ENCODE measurements around the gene LSM4.
"Not testable (repeated sequence)": the region's sequence is repeated elsewhere in the genome, so short reads cannot be mapped to it uniquely, and the experiment has no call there.

LSM4 gene

GRCh38 chr19:18322759-18323460 lies at the start of gene LSM4:
TSS of gene LSM4 (minus strand) at chr19:18323076. CDS start at chr19:18323020, 56 bp downstream.
- DNase-seq = peak; percentile 98

GRCh38 chr19:18368504-18369222 lies 45.8 kb upstream of the LSM4 start:
- no peak for DNase-seq

GRCh38 chr19:18366021-18366435 lies 43.2 kb upstream of the LSM4 start:
- DNase-seq = no peak

- DNase-seq = peak; percentile 82
These were observed 42.1 kb upstream of the LSM4 start for GRCh38 chr19:18364826-18365528.

GRCh38 chr19:18364277-18364825 lies 41.5 kb upstream of the LSM4 start:
- not testable (repeated sequence) for DNase-seq

- no peak for DNase-seq
These were observed 40.9 kb upstream of the LSM4 start for GRCh38 chr19:18363787-18364186.

- no peak for DNase-seq
These were observed 40.2 kb upstream of the LSM4 start for GRCh38 chr19:18362934-18363542.

GRCh38 chr19:18361646-18362045 lies 38.8 kb upstream of the LSM4 start:
- DNase-seq = no peak

GRCh38 chr19:18357041-18357440 lies 34.2 kb upstream of the LSM4 start:
- DNase-seq = no peak

- not testable (repeated sequence) for DNase-seq
These were observed 31.9 kb upstream of the LSM4 start for GRCh38 chr19:18354743-18355142.

- DNase-seq = no peak
These were observed 30.6 kb upstream of the LSM4 start for GRCh38 chr19:18353378-18354005.

- no peak for DNase-seq
These were observed 28.7 kb upstream of the LSM4 start for GRCh38 chr19:18351544-18351943.

- no peak for DNase-seq
These were observed 27.6 kb upstream of the LSM4 start for GRCh38 chr19:18350490-18350889.

GRCh38 chr19:18349524-18350128 lies 26.8 kb upstream of the LSM4 start:
- peak; percentile 42 for DNase-seq

- DNase-seq = not testable (repeated sequence)
These were observed 26.0 kb upstream of the LSM4 start for GRCh38 chr19:18348818-18349339.

- no peak for DNase-seq
These were observed 25.3 kb upstream of the LSM4 start for GRCh38 chr19:18348171-18348570.

GRCh38 chr19:18346091-18346490 lies 23.2 kb upstream of the LSM4 start:
- no peak for DNase-seq

- DNase-seq = no peak
These were observed 22.4 kb upstream of the LSM4 start for GRCh38 chr19:18345296-18345695.

- no peak for DNase-seq
These were observed 21.7 kb upstream of the LSM4 start for GRCh38 chr19:18344582-18344950.

GRCh38 chr19:18342090-18342632 lies 19.3 kb upstream of the LSM4 start:
- no peak for DNase-seq

All from right hindlimb (tissue), 1 donor.